GM12878 (cell line): Measurements from ENCODE around the gene LRRC58. TPM values are rescaled to one million over a fixed set of nuclear protein-coding genes. Genes with fewer than 3 reads are reported as not detected.

ENCODE experiments used
- ATAC-seq: fragments of 200-7000 bp; cut with Tn5 transposase; 3 replicates; pipeline ENCODE4 v1.9.1; 2020; ENCODE audit warnings: mild to moderate bottlenecking, moderate library complexity
- BruUV-seq: library from RNA; stranded (reverse); fragments of 400-500 nt; replicated peaks from 2 replicates; lab custom pipeline; 2021; lab: Mats Ljungman, UMichigan
- CTCF ChIA-PET: fragments of 300-600 bp; sonication (Branson Sonifier 250); formaldehyde crosslinking; extraction: SDS; loops from one replicate; lab custom pipeline; 2021; ENCODE audit warnings: inconsistent platforms; lab: Yijun Ruan, JAX
- POLR2A ChIA-PET: fragments of 350-600 bp; formaldehyde crosslinking; extraction: SDS; loops from one replicate; lab custom pipeline; 2021; ENCODE audit warnings: inconsistent platforms; lab: Charles Lee
- RAD21 ChIA-PET: fragments of 300-600 bp; sonication (Branson Sonifier 250); formaldehyde crosslinking; loops from one replicate; lab custom pipeline; 2023; ENCODE audit warnings: antibody characterized with exemption; ENCODE audit not compliant: unreplicated experiment; lab: Charles Lee
- SMC1A ChIA-PET: fragments of 300-600 bp; sonication (Branson Sonifier 250); formaldehyde crosslinking; loops from one replicate; lab custom pipeline; 2023; ENCODE audit not compliant: unreplicated experiment, uncharacterized antibody; lab: Charles Lee
- DNase-seq: peaks from one replicate; pipeline ENCODE4 v3.0.0-alpha.2; 2011; ENCODE audit warnings: low read depth, low spot score
- FAIRE-seq: peaks from 3 replicates; lab custom pipeline; 2011; peaks lifted over from hg19 to GRCh38; lab: Jason Lieb, UNC
- H2AFZ ChIP-seq: 2 replicates; pipeline ENCODE4 v1.6.0; 2011; ENCODE audit warnings: low read depth, low read length, control low read depth; ENCODE audit not compliant: control insufficient read depth
- H3K27ac ChIP-seq: 2 replicates; pipeline ENCODE4 v1.5.1; 2011; ENCODE audit warnings: control low read depth; ENCODE audit not compliant: control insufficient read depth, insufficient read depth
- H3K27me3 ChIP-seq, 2 experiments: replicated peaks in 1 of 2; 2 replicates each; pipeline versions ENCODE4 v1.6.0 to v1.6.1; 2011; ENCODE audit warnings: low read length in 1 of 2; ENCODE audit not compliant: control insufficient read depth in 2 of 2, insufficient read depth in 2 of 2
- H3K36me3 ChIP-seq, 2 experiments: 2 replicates each; pipeline ENCODE4 v1.5.1; 2011; ENCODE audit warnings: low read length in 1 of 2; ENCODE audit not compliant: control insufficient read depth in 2 of 2, insufficient read depth in 2 of 2
- H3K4me1 ChIP-seq: 2 replicates; pipeline ENCODE4 v1.6.1; 2011; ENCODE audit warnings: mild to moderate bottlenecking, low read length, moderate library complexity, mixed read lengths; ENCODE audit not compliant: control insufficient read depth, insufficient read depth
- H3K4me2 ChIP-seq: 2 replicates; pipeline ENCODE4 v1.6.0; 2011; ENCODE audit warnings: control low read depth; ENCODE audit not compliant: control insufficient read depth, insufficient read depth
- H3K4me3 ChIP-seq: fragments of 200-600 bp; sonication (generic); 2 replicates; pipeline ENCODE4 v1.5.1; 2016
- H3K79me2 ChIP-seq: 2 replicates; pipeline ENCODE4 v1.6.0; 2011; ENCODE audit warnings: low read length; ENCODE audit not compliant: control insufficient read depth, insufficient read depth
- H3K9ac ChIP-seq: 2 replicates; pipeline ENCODE4 v1.8.0; 2011; ENCODE audit warnings: low read length, control low read depth, mixed read lengths; ENCODE audit not compliant: control insufficient read depth, insufficient read depth
- H3K9me3 ChIP-seq: replicated peaks from 3 replicates; pipeline ENCODE4 v1.5.1; 2011; ENCODE audit warnings: mild to moderate bottlenecking, low read length; ENCODE audit not compliant: control insufficient read depth, insufficient read depth
- H4K20me1 ChIP-seq: 2 replicates; pipeline ENCODE4 v1.6.0; 2011; ENCODE audit not compliant: control insufficient read depth, insufficient read depth
- BACH1 ChIP-seq: fragments of 450-650 bp; IDR thresholded peaks from 2 replicates; pipeline ENCODE4 v1.6.1; 2017; ENCODE audit warnings: mild to moderate bottlenecking, borderline replicate concordance
- CHD1 ChIP-seq: IDR thresholded peaks from 2 replicates; pipeline ENCODE4 v1.6.1; 2012; ENCODE audit warnings: low read depth, low read length, improper control_type of control experiment
- FOS ChIP-seq: IDR thresholded peaks from 3 replicates; pipeline ENCODE4 v1.6.1; 2011; ENCODE audit warnings: borderline replicate concordance; ENCODE audit not compliant: insufficient read length; ENCODE audit errors: extremely low read depth
- MYB ChIP-seq: fragments of 150-350 bp; IDR thresholded peaks from 2 replicates; pipeline ENCODE4 v1.6.1; 2014; ENCODE audit warnings: mild to moderate bottlenecking, low read depth, low read length, borderline replicate concordance
- NFYA ChIP-seq: IDR thresholded peaks from 2 replicates; pipeline ENCODE4 v1.6.1; 2011; ENCODE audit warnings: low read depth, mild to moderate bottlenecking, low read length, improper control_type of control experiment, borderline replicate concordance
- NRF1 ChIP-seq: conservative IDR thresholded peaks from 2 replicates; pipeline ENCODE4 v1.6.1; 2011; ENCODE audit warnings: mild to moderate bottlenecking, low read depth, low read length, improper control_type of control experiment
- in situ Hi-C: fragments of 300-500 bp; cut with MboI; formaldehyde crosslinking; loops from 9 replicates; pipeline ENCODE4 v1.14.3; 2018; ENCODE audit warnings: mixed read lengths
- intact Hi-C: fragments of 100-400 bp; cut with micrococcal nuclease; formaldehyde crosslinking; loops from one replicate; pipeline ENCODE4 v1.14.2; 2022; ENCODE audit not compliant: unreplicated experiment
- polyA plus RNA-seq, 11 experiments: library from polyadenylated mRNA; depleted of rRNA in 4 of 11; unstranded in 6 of 11; stranded (reverse) in 5 of 11; fragments of >200 nt; fragmentation: Nextera tagmentation in 4 of 11; fragmentation: Illumina TruSeq in 1 of 11; extraction: Ambion mirVana in 4 of 11; extraction: Trizol in 1 of 11; gene quantifications; 1 replicate in 1 of 11; 2 replicates in 10 of 11; pipeline versions ENCODE4 v1.2.1 to v1.2.3, GENCODE V29; 2011 to 2016; ENCODE audit warnings: inconsistent platforms in 2 of 11, missing spikeins in 2 of 11, low read depth in 1 of 11
- total RNA-seq, 4 experiments: library from RNA; depleted of rRNA in 3 of 4; stranded (reverse); fragments of >200 nt in 3 of 4; fragmentation: Illumina TruSeq in 1 of 4; extraction: Trizol in 1 of 4; gene quantifications; 2 replicates each; pipeline versions ENCODE4 v1.2.1 to v1.2.3, GENCODE V29; 2013 to 2021
- TF ChIP-seq, protein P1 (sequence below): IDR thresholded peaks from 2 replicates; pipeline ENCODE4 v1.6.1; 2012; ENCODE audit warnings: mild to moderate bottlenecking, low read depth, low read length
- TF ChIP-seq, protein P2 (sequence below): IDR thresholded peaks from 2 replicates; pipeline ENCODE4 v1.6.1; 2011; ENCODE audit warnings: mild to moderate bottlenecking, low read depth, low read length, moderate library complexity; ENCODE audit not compliant: insufficient replicate concordance
- TF ChIP-seq, protein P3 (sequence below): fragments of 450-650 bp; formaldehyde crosslinking; IDR thresholded peaks from 2 replicates; pipeline ENCODE4 v1.4.0; 2020; ENCODE audit warnings: mild to moderate bottlenecking, moderate library complexity

Gene LRRC58
- total and polyA plus RNA-seq, 10 of the 15 experiments (the other 5 are each of a cell fraction or from before 2014, with no cell fraction given): 7.7 to 29.5 (median 18.8) TPM

DNA sequence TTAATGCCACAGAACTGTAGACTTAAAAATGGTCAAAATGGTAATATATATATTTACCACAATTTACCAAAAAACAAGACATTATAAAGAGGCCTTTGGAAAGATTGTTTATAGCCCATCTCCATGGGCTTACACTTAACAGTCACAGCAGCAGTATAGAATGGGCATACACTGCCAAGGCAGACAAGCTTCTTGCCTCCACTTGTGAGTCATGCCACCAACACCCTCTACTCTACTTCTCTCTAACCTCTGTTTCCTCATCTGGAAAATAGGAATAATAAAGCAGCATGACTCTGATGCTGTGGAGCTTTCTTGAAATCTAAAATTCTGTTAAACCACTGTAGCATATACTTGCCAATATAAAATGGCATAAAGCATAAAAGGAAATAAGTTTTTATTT, 49.8 kb downstream of the LRRC58 start (continued):
- TF ChIP-seq, protein P1, sequence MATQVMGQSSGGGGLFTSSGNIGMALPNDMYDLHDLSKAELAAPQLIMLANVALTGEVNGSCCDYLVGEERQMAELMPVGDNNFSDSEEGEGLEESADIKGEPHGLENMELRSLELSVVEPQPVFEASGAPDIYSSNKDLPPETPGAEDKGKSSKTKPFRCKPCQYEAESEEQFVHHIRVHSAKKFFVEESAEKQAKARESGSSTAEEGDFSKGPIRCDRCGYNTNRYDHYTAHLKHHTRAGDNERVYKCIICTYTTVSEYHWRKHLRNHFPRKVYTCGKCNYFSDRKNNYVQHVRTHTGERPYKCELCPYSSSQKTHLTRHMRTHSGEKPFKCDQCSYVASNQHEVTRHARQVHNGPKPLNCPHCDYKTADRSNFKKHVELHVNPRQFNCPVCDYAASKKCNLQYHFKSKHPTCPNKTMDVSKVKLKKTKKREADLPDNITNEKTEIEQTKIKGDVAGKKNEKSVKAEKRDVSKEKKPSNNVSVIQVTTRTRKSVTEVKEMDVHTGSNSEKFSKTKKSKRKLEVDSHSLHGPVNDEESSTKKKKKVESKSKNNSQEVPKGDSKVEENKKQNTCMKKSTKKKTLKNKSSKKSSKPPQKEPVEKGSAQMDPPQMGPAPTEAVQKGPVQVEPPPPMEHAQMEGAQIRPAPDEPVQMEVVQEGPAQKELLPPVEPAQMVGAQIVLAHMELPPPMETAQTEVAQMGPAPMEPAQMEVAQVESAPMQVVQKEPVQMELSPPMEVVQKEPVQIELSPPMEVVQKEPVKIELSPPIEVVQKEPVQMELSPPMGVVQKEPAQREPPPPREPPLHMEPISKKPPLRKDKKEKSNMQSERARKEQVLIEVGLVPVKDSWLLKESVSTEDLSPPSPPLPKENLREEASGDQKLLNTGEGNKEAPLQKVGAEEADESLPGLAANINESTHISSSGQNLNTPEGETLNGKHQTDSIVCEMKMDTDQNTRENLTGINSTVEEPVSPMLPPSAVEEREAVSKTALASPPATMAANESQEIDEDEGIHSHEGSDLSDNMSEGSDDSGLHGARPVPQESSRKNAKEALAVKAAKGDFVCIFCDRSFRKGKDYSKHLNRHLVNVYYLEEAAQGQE: no peak
- no peak for TF ChIP-seq BACH1

DNA sequence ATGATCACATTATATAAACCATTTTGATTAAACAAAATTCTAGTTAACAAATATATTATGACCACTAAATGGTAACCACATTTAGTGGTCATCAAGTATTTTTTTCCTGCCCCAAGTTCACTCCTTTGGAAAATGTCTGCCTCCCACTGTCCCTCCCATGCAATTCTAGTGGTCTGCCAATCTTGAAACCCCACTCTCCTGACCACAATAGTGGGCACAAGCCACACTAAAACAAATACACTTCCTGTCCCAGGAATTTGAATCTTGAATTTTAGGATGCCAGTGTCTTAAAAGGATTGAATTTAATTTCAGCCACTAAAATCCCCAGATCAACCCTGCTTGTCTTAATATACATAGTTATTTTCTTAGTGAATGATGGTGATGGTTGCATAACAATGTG, 50.2 kb downstream of the LRRC58 start:
- ChIA-PET RAD21 (no interaction called here), SMC1A (interaction anchor here (0.9 kb wide), 1 partner anchor 385 kb away, joined by 3 read pairs; no protein-coding TSS in a partner anchor)
- H4K20me1 ChIP-seq: no peaks in the 10 kb centered on the region
- no TSS peak for BruUV-seq
- intact Hi-C loops: no loop called here
- no peaks in the 10 kb centered on the region for H3K79me2 ChIP-seq
- no peak overlapping the region for H3K4me3 ChIP-seq
- H3K9me3 ChIP-seq: no peaks in the 10 kb centered on the region
- H3K9ac ChIP-seq: no peak overlapping the region
- H3K27ac ChIP-seq: no peak overlapping the region
- H3K4me1 ChIP-seq: no peaks in the 10 kb centered on the region
- ATAC-seq (no peak), FAIRE-seq (no peak), DNase-seq (no peak)
- no peak overlapping the region for H2AFZ ChIP-seq
- TF ChIP-seq NFYA: no peak
- TF ChIP-seq, protein P2, sequence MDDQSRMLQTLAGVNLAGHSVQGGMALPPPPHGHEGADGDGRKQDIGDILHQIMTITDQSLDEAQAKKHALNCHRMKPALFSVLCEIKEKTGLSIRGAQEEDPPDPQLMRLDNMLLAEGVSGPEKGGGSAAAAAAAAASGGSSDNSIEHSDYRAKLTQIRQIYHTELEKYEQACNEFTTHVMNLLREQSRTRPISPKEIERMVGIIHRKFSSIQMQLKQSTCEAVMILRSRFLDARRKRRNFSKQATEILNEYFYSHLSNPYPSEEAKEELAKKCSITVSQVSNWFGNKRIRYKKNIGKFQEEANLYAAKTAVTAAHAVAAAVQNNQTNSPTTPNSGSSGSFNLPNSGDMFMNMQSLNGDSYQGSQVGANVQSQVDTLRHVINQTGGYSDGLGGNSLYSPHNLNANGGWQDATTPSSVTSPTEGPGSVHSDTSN: no peak
- no peak for TF ChIP-seq FOS
- no peak for TF ChIP-seq NRF1
- no peak for TF ChIP-seq CHD1
- TF ChIP-seq, protein P3, sequence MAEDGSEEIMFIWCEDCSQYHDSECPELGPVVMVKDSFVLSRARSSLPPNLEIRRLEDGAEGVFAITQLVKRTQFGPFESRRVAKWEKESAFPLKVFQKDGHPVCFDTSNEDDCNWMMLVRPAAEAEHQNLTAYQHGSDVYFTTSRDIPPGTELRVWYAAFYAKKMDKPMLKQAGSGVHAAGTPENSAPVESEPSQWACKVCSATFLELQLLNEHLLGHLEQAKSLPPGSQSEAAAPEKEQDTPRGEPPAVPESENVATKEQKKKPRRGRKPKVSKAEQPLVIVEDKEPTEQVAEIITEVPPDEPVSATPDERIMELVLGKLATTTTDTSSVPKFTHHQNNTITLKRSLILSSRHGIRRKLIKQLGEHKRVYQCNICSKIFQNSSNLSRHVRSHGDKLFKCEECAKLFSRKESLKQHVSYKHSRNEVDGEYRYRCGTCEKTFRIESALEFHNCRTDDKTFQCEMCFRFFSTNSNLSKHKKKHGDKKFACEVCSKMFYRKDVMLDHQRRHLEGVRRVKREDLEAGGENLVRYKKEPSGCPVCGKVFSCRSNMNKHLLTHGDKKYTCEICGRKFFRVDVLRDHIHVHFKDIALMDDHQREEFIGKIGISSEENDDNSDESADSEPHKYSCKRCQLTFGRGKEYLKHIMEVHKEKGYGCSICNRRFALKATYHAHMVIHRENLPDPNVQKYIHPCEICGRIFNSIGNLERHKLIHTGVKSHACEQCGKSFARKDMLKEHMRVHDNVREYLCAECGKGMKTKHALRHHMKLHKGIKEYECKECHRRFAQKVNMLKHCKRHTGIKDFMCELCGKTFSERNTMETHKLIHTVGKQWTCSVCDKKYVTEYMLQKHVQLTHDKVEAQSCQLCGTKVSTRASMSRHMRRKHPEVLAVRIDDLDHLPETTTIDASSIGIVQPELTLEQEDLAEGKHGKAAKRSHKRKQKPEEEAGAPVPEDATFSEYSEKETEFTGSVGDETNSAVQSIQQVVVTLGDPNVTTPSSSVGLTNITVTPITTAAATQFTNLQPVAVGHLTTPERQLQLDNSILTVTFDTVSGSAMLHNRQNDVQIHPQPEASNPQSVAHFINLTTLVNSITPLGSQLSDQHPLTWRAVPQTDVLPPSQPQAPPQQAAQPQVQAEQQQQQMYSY (CRISPR knock-in tag): no peak
- TF ChIP-seq MYB: no peak
- TF ChIP-seq, all 136 proteins: peak for 0
- no peak overlapping the region for H3K4me2 ChIP-seq
- in situ Hi-C loops: no loop called here
- POLR2A ChIA-PET: interaction anchor here (0.7 kb wide), 1 partner anchor 265 kb away, joined by 4 read pairs; no protein-coding TSS in a partner anchor
- no peaks in the 10 kb centered on the region for H3K36me3 ChIP-seq
- CTCF ChIA-PET: interaction anchor here (1.0 kb wide), 1 partner anchor 32 kb away, joined by 3 read pairs; no protein-coding TSS in a partner anchor
- H3K27me3 ChIP-seq: no peaks in the 10 kb centered on the region
